ENCODE results near the gene C3orf49. TPM values are rescaled to one million over a fixed set of nuclear protein-coding genes. Genes with fewer than 3 reads are reported as not detected.

C3orf49 gene
- total RNA-seq, 3 donors from 2014 or later (not counting 1 experiment from before 2014, with no cell fraction given) = not detected

- intact Hi-C loops (cut with micrococcal nuclease) = loop anchor here (10.0 kb wide), 1 partner anchor 1479 kb away; no protein-coding TSS in a partner anchor
- H3K4me1 ChIP-seq (ENCODE audit: control insufficient read depth, insufficient read depth, low read length) = peaks cover 6% of the 10 kb centered on the region
- ATAC-seq = peak in 2 of 3 donors; percentile 21 to 40
- Mint-ChIP-seq H3K9me3 (no peaks in the 10 kb centered on the region), H3K4me1 (peaks cover 20 to 22% of the 10 kb centered on the region in 2 donors), H3K27ac (peak overlapping the region in 1 of 2 donors; percentile 47), H3K36me3 (no peaks in the 10 kb centered on the region), H3K27me3 (ENCODE audit: low read depth in 2 of 2) (no peaks in the 10 kb centered on the region), H3K4me3 (no peak overlapping the region)
- WGBS (ENCODE audit: insufficient coverage) = 84% methylated on average over 3 of the region's 3 CpGs
- H3K27me3 ChIP-seq (ENCODE audit: control insufficient read depth, insufficient read depth, low read length) = no peaks in the 10 kb centered on the region
- TF ChIP-seq CTCF (IDR thresholded peaks at IDR 0.05) = no peak
- H3K4me3 ChIP-seq (ENCODE audit: low read length) = no peak overlapping the region
- H3K27ac ChIP-seq (ENCODE audit: low read length) = no peak overlapping the region
- peak in 1 of 2 donors; percentile 9 for DNase-seq
- no peaks in the 10 kb centered on the region for H3K36me3 ChIP-seq (ENCODE audit: control insufficient read depth, insufficient read depth, low read length)
- H3K9me3 ChIP-seq (ENCODE audit: control insufficient read depth, insufficient read depth, low read length) = no peaks in the 10 kb centered on the region
Measured at GRCh38 chr3:63814237-63814636, 4.9 kb upstream of the C3orf49 start.

GRCh38 chr3:63817225-63817624 lies 1.9 kb upstream of the C3orf49 start:
- Mint-ChIP-seq H3K27me3 (ENCODE audit: low read depth in 2 of 2) (no peaks in the 10 kb centered on the region), H3K4me3 (no peak overlapping the region), H3K36me3 (no peaks in the 10 kb centered on the region), H3K4me1 (peaks cover 20 to 22% of the 10 kb centered on the region in 2 donors), H3K27ac (no peak overlapping the region), H3K9me3 (no peaks in the 10 kb centered on the region)
- WGBS (ENCODE audit: insufficient coverage) = 96% methylated on average over 5 of the region's 5 CpGs
- Histone ChIP-seq H3K27me3 (ENCODE audit: control insufficient read depth, insufficient read depth, low read length) (no peaks in the 10 kb centered on the region), H3K27ac (ENCODE audit: low read length) (no peak overlapping the region), H3K4me1 (ENCODE audit: control insufficient read depth, insufficient read depth, low read length) (peaks cover 6% of the 10 kb centered on the region), H3K9me3 (ENCODE audit: control insufficient read depth, insufficient read depth, low read length) (no peaks in the 10 kb centered on the region), H3K36me3 (ENCODE audit: control insufficient read depth, insufficient read depth, low read length) (no peaks in the 10 kb centered on the region), H3K4me3 (ENCODE audit: low read length) (no peak overlapping the region)
- no peak for TF ChIP-seq CTCF (IDR thresholded peaks at IDR 0.05)
- no peak for ATAC-seq
- intact Hi-C loops (cut with micrococcal nuclease) = loop anchor here (5.0 to 10.0 kb wide), 2 partner anchors 1482 to 1615 kb away; no protein-coding TSS in a partner anchor
- no peak for DNase-seq

- no peaks in the 10 kb centered on the region for H3K36me3 ChIP-seq (ENCODE audit: control insufficient read depth, insufficient read depth, low read length)
- H3K9me3 ChIP-seq (ENCODE audit: control insufficient read depth, insufficient read depth, low read length) = no peaks in the 10 kb centered on the region
- no peak overlapping the region for H3K4me3 Mint-ChIP-seq
- no peaks in the 10 kb centered on the region for H3K27me3 ChIP-seq (ENCODE audit: control insufficient read depth, insufficient read depth, low read length)
- peaks cover 20 to 22% of the 10 kb centered on the region in 2 donors for H3K4me1 Mint-ChIP-seq
- TF ChIP-seq CTCF (IDR thresholded peaks at IDR 0.05) = peak; percentile 85
- no peak overlapping the region for H3K27ac Mint-ChIP-seq
- WGBS (ENCODE audit: insufficient coverage) = 48% methylated on average over 10 of the region's 10 CpGs
- peaks cover 6% of the 10 kb centered on the region for H3K4me1 ChIP-seq (ENCODE audit: control insufficient read depth, insufficient read depth, low read length)
- H3K27me3 Mint-ChIP-seq (ENCODE audit: low read depth in 2 of 2) = no peaks in the 10 kb centered on the region
- H3K9me3 Mint-ChIP-seq = no peaks in the 10 kb centered on the region
- no peaks in the 10 kb centered on the region for H3K36me3 Mint-ChIP-seq
- H3K27ac ChIP-seq (ENCODE audit: low read length) = no peak overlapping the region
- intact Hi-C loops (cut with micrococcal nuclease) = loop anchor here (1.0 to 10.0 kb wide), 3 partner anchors 467 to 1616 kb away; no protein-coding TSS in a partner anchor
- no peak overlapping the region for H3K4me3 ChIP-seq (ENCODE audit: low read length)
- DNase-seq (peak; percentile 33 to 79), ATAC-seq (peak; percentile 60 to 74 (median 72))
Measured at GRCh38 chr3:63818282-63819150, 583 bp upstream of the C3orf49 start.
